Lung microvascular endothelial cell (primary cell): Measurements from ENCODE around the gene MAST2. TPM values are rescaled to one million over a fixed set of nuclear protein-coding genes. Genes with fewer than 3 reads are reported as not detected.
"Not testable (repeated sequence)": the region's sequence is repeated elsewhere in the genome, so short reads cannot be mapped to it uniquely, and the experiment has no call there.

Source experiments
- DNase-seq, 2 donors: peaks; one replicate each; pipeline versions ENCODE4 v3.0.0 to v3.0.0-alpha.2; 2010; ENCODE audit warnings: low read depth in 2 of 2
- total RNA-seq: library from RNA; depleted of rRNA; stranded (reverse); fragments of >200 nt; gene quantifications from 2 replicates; pipeline ENCODE4 v1.2.1, GENCODE V29; 2014

MAST2 gene
- total RNA-seq, 1 donor from 2014 or later: 8.5 TPM

GRCh38 chr1:45857101-45857700 lies 53.8 kb downstream of the MAST2 start:
- no peak for DNase-seq

- not testable (repeated sequence) for DNase-seq
These were observed 54.5 kb downstream of the MAST2 start for GRCh38 chr1:45857755-45858492.

GRCh38 chr1:45859221-45859620 lies 55.8 kb downstream of the MAST2 start:
- DNase-seq: no peak

GRCh38 chr1:45862008-45862407 lies 58.6 kb downstream of the MAST2 start:
- no peak for DNase-seq

- DNase-seq: no peak
These were observed 59.8 kb downstream of the MAST2 start for GRCh38 chr1:45863218-45863617.

GRCh38 chr1:45864167-45865106 lies 61.0 kb downstream of the MAST2 start:
- DNase-seq: peak; percentile 19 to 23

- DNase-seq: no peak
These were observed 64.4 kb downstream of the MAST2 start for GRCh38 chr1:45867697-45868348.

GRCh38 chr1:45868861-45869260 lies 65.4 kb downstream of the MAST2 start:
- DNase-seq: no peak

GRCh38 chr1:45870500-45870899 lies 67.1 kb downstream of the MAST2 start:
- no peak for DNase-seq

- not testable (repeated sequence) for DNase-seq
These were observed 68.9 kb downstream of the MAST2 start for GRCh38 chr1:45872173-45872801.

- peak; percentile 14 to 15 for DNase-seq
These were observed 72.7 kb downstream of the MAST2 start for GRCh38 chr1:45876000-45876617.

- no peak for DNase-seq
These were observed 73.9 kb downstream of the MAST2 start for GRCh38 chr1:45877264-45877663.

- no peak for DNase-seq
These were observed 76.6 kb downstream of the MAST2 start for GRCh38 chr1:45879885-45880598.

GRCh38 chr1:45880930-45881329 lies 77.5 kb downstream of the MAST2 start:
- DNase-seq: no peak

- no peak for DNase-seq
These were observed 80.2 kb downstream of the MAST2 start for GRCh38 chr1:45883658-45884057.

- DNase-seq: no peak
These were observed 81.3 kb downstream of the MAST2 start for GRCh38 chr1:45884700-45885099.

- no peak for DNase-seq
These were observed 82.8 kb downstream of the MAST2 start for GRCh38 chr1:45886229-45886628.

GRCh38 chr1:45887156-45887842 lies 83.9 kb downstream of the MAST2 start:
- DNase-seq: no peak

- DNase-seq: no peak
These were observed 86.7 kb downstream of the MAST2 start for GRCh38 chr1:45890078-45890477.
